Ureter (tissue), 1 donor: ENCODE data around the gene GPX1. TPM values are rescaled to one million over a fixed set of nuclear protein-coding genes. Genes with fewer than 3 reads are reported as not detected.

Experiments used
- DNase-seq: peaks from one replicate; pipeline ENCODE4 v3.0.0-alpha.2; 2020; ENCODE audit warnings: low spot score
- total RNA-seq: library from RNA; stranded (reverse); gene quantifications from one replicate; pipeline ENCODE4 v1.2.4, GENCODE V29; 2023
- donor health status: DM: yes; HTN: yes; CAD: no.

Gene GPX1
- total RNA-seq, 1 donor from 2014 or later, result 270 TPM

DNA sequence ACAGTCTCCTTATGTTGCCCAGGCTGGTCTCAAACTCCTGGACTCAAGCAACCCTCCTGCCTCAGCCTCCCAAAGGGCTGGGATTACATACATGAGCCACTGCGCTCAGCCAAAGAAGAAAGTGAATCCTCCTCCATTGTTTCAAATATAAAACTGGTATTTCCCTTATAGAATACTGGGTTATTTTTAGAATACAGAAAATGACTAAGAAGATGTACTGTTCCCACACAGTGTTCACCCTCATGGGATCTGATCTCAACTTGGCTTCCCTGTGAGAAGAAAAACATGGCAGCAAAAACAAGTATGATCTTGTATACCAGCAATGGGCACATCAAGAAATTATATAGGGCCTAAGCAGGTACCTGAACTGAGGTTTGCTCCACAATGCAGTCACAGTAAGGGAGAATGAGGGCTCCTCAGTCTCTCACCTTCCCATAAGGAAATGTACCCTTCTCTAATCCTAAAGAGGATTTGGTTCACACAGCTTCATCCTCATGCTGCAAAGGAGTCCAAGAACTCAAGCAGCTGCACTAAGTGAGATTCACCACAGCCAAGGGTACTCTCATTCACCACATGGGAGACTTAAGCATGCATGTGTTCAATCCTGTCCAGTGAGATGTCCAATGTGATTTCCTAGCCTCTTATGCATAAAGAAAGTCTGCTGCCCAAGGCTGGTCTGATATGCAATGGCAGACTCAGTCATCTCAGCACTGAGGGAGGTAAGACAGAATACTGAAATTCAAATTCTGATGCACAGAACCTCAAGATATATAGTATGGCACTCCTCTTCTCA lies 44.1 kb downstream of the GPX1 start:
- DNase-seq, result no peak

DNA sequence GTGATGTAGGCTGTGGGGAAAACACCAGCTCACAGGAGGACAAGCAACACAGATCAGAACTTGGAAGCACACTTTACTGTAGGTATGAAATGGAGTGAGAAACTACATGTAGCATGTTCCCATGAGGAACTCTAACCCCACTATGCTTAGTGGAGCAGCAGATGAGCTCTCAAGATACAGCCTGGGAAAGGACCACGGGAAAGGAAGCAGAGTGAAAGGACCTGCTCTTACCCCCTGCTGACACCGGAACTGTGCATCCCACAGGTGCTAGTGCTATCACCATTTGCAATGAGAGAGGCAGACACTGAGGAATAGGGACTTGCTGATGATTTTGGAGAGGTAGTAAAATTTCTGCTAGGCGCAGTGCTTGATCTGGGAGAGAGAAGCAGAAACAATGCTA lies 46.9 kb downstream of the GPX1 start:
- DNase-seq, result no peak

DNA sequence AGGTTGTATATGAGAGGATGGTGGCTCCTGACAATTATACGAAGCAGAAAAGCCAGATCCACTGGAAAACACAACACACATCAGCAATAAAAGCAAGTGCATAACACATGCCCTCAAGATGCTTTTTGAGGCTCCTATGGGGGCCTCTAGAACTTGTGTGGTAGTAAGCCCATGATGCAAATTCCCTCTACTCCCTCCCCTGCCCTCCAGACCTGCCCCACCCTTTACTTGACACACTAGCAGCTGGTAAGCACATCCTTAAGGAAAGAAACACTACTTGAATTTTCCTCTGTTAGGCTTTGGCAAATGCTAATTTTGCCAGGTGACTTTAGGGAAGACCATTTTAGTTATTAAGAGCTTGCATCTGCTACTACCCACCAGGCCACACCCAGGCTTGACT lies 47.5 kb downstream of the GPX1 start:
- no peak for DNase-seq

Other genes starting within 250 kb of the GPX1 start
- gene USP19, start 237.5 kb downstream of the GPX1 start, total RNA-seq, result 69.3 TPM
- gene LAMB2, start 225.3 kb downstream of the GPX1 start, total RNA-seq, result 311 TPM
- gene CCDC71, start 192.0 kb downstream of the GPX1 start, total RNA-seq, result 32.1 TPM
- 36.5 TPM for gene KLHDC8B, start 186.8 kb downstream of the GPX1 start, total RNA-seq
- 8.9 TPM for gene C3orf62, start 81.1 kb downstream of the GPX1 start, total RNA-seq
- 93.3 TPM for gene USP4, start 18.3 kb downstream of the GPX1 start, total RNA-seq
- 379 TPM for gene RHOA, start 53.6 kb upstream of the GPX1 start, total RNA-seq
- 37.1 TPM for gene TCTA, start 54.1 kb upstream of the GPX1 start, total RNA-seq
- gene AMT, start 64.1 kb upstream of the GPX1 start, total RNA-seq, result 29.1 TPM
- gene NICN1, start 71.0 kb upstream of the GPX1 start, total RNA-seq, result 27.4 TPM
- gene DAG1, start 111.9 kb upstream of the GPX1 start, total RNA-seq, result 94.0 TPM
- 2.4 TPM for gene BSN, start 196.1 kb upstream of the GPX1 start, total RNA-seq